Measurements from ENCODE around the gene CIB4. TPM values are rescaled to one million over a fixed set of nuclear protein-coding genes. Genes with fewer than 3 reads are reported as not detected.

Gene CIB4
- total RNA-seq, 1 donor from 2014 or later = not detected

DNA sequence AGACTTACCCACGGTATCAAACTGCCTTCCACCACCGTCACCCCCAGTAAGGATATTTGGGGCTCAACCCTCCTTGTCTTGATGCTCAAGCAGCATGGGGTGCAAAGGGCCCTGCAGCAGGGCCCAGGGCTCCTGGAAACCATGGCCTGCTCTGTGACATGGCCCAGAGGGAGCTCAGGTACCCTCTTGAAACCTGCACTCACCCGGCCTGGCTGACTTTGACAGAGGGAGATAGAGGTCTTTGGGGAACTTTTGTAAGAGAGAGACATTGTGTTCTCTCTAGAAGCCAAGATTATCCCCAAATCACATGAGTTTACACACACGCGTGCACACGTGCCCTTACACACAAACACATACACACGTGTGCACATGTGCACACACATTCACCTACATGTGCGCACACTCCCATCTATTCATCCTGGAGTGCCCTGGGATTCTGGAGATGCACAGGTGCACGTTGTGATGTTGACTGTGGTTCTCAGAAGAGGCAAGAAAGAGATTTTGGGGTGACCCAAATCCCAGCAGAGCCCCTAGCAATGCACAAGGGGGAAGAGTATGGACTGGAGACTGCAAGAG lies 31.7 kb upstream of the CIB4 start:
- TF ChIP-seq, protein P1, sequence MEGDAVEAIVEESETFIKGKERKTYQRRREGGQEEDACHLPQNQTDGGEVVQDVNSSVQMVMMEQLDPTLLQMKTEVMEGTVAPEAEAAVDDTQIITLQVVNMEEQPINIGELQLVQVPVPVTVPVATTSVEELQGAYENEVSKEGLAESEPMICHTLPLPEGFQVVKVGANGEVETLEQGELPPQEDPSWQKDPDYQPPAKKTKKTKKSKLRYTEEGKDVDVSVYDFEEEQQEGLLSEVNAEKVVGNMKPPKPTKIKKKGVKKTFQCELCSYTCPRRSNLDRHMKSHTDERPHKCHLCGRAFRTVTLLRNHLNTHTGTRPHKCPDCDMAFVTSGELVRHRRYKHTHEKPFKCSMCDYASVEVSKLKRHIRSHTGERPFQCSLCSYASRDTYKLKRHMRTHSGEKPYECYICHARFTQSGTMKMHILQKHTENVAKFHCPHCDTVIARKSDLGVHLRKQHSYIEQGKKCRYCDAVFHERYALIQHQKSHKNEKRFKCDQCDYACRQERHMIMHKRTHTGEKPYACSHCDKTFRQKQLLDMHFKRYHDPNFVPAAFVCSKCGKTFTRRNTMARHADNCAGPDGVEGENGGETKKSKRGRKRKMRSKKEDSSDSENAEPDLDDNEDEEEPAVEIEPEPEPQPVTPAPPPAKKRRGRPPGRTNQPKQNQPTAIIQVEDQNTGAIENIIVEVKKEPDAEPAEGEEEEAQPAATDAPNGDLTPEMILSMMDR (conservative IDR thresholded peaks at IDR 0.05; ENCODE audit: low read depth, low read length) = no peak
- no peak for DNase-seq (ENCODE audit: low read depth)
- no peak overlapping the region for H3K4me3 ChIP-seq (ENCODE audit: low read depth, low read length)

DNA sequence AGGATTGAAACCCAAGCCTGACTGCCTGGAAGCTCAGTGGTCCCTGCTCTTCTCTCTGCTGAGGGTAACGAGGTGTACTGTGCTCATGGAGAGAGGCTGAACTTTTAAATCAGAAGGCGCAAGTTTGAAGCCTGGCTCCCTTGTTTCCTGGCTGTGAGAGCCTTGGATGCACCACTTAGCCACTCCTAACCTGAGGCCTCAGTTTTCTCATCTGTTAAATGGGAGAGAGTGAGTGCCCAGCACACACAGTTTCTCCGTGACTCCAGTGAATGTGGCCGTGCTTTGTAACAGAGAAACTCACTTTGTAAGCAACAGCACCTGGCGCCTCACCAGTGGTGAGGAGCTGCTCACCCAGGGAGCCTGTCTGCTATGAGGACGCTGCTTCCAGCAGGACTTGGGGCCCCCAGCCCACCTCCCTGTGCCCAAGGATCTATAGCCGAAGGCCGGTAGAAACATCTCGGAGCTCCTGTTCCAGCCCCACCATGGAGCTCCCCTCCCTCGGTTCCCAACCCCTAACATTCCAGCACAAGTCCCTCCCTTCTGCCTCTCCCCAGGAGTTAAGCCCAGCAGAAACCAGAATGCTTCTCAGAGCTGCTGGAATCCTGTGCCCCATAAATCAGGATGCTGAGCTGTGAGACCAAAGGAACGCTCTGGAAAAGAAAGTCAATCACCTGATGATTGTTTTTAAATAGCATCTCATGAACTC lies 31.1 kb upstream of the CIB4 start:
- H3K4me3 ChIP-seq (ENCODE audit: low read depth, low read length) = no peak overlapping the region
- no peak for DNase-seq (ENCODE audit: low read depth)
- TF ChIP-seq, protein P1 (conservative IDR thresholded peaks at IDR 0.05; ENCODE audit: low read depth, low read length) = no peak

DNA sequence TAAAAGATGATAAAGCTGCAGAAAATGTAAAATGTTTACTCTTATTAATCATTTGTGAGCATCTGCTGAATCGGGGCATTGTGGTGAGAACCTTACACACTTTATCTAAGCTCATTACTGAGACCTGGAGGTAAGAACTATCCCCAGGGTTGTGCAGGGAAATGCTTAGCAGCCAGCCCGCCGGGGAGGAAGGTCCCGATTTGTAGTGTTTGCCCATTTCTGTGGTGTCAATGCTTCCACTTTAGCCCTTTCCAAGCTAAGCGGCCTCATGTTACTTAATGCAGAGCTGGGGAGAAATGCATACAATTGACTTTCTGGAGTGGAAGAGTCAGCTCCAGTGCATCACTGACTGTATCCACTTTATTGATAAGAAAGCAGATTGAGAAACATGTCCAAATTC lies 30.5 kb upstream of the CIB4 start:
- DNase-seq (ENCODE audit: low read depth) = no peak
- TF ChIP-seq, protein P1 (conservative IDR thresholded peaks at IDR 0.05; ENCODE audit: low read depth, low read length) = no peak
- no peak overlapping the region for H3K4me3 ChIP-seq (ENCODE audit: low read depth, low read length)

DNA sequence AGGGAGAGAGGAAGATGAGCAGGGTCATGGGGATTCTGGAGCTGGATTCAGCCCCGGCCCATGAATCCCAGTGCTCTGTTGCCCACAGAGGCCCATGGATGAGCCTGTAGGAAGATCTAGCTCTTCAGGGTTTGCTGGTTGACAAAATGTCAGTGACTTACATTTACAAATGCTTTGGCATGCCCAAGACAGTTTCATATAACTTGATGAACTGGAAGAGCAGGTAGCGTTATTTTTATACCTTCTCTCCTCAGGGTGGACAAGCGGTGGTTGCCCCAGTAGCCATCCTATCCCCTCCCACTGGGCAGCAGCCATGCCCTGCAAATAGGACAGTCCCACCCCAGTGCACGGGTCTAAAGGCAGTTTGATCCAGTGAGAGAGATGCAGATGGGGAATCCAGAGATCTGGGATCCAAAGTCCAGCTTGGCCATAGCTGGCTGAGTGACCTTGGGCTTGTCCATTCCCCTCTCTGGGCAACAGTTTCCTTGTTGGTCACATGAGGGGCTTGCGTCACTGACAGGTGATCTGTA lies 29.8 kb upstream of the CIB4 start:
- no peak overlapping the region for H3K4me3 ChIP-seq (ENCODE audit: low read depth, low read length)
- TF ChIP-seq, protein P1 (conservative IDR thresholded peaks at IDR 0.05; ENCODE audit: low read depth, low read length) = no peak
- no peak for DNase-seq (ENCODE audit: low read depth)

DNA sequence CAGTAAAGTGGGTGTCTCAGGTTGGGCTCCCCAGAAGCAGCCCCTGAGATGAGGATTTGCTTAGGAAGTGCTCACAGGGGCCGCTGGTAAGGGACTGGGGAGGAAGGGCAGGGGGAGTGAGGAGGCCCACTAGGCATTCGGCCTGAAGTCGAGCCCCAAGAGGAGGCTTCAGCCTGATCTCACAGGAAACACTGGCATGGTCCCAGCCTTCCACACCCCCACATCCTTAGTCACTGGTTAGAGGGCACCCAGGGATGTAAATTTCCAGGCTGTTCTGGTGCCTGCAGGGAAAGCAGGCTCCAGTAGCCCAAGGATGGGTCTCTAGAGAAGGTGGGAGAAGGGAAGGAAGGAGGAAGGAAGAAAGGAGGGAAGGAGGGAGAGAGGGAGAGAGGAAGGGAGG lies 29.0 kb upstream of the CIB4 start:
- H3K4me3 ChIP-seq (ENCODE audit: low read depth, low read length) = no peak overlapping the region
- TF ChIP-seq, protein P1 (conservative IDR thresholded peaks at IDR 0.05; ENCODE audit: low read depth, low read length) = no peak
- no peak for DNase-seq (ENCODE audit: low read depth)

DNA sequence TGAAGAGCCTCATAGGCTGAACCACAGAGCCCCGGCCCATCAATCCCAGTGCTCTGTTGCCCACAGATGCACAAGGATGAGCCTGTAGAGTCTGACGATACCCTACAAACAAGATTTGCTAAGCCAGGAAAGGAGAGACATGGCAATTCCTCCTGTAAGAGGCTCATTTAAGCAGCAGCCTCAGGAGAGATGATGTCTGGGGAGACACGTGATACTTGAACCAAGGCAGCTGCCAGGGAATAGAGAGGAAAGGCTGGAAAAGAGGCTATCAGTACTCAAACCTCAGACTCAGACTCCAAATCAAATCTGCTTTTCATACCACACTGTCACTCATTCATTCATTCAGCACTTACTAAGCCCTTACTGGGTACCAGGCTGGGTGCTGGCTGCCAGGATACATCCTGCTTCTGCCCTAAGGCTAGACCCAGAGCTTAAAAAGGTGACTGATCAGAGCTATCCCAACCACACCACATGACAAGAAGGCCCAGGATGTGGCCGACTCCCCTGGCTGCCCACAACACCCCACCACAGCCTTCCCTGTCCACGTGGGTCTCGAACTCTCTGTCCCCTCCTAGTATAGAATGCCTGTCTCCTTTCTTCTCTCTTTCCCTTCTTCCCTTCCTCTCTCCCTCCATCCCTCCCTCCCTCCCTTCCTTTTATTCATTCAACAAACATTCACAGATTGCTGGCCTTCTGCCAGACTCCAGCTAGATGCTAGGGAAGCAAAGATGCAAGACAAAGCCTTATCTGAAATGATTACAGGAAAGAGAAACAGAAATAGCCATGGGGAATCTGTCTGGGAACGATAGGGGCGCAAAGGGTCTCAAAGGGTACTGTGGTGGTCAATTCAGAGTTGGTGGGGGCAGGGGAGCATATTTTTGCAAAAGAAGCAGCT lies 27.9 kb upstream of the CIB4 start:
- no peak overlapping the region for H3K4me3 ChIP-seq (ENCODE audit: low read depth, low read length)
- DNase-seq (ENCODE audit: low read depth) = no peak
- TF ChIP-seq, protein P1 (conservative IDR thresholded peaks at IDR 0.05; ENCODE audit: low read depth, low read length) = no peak
